K562 (cell line): Measurements from ENCODE around the gene GCGR. TPM values are rescaled to one million over a fixed set of nuclear protein-coding genes. Genes with fewer than 3 reads are reported as not detected.
A peak's percentile ranks its signal among the peaks of the same experiment; 100 is the strongest.

Source experiments
- ARID1B ChIP-seq: fragments of 450-650 bp; IDR thresholded peaks from 2 replicates; pipeline ENCODE4 v1.6.1; 2016; ENCODE audit warnings: antibody characterized with exemption, mild to moderate bottlenecking, inconsistent platforms
- ARNT ChIP-seq, 2 experiments: fragments of 450-650 bp; IDR thresholded peaks; 2 replicates each; pipeline ENCODE4 v1.6.1; 2016; ENCODE audit warnings: mild to moderate bottlenecking in 1 of 2
- BRCA1 ChIP-seq, 2 experiments: fragments of 450-650 bp in 1 of 2; sonication (generic) in 1 of 2; formaldehyde crosslinking in 1 of 2; IDR thresholded peaks; 2 replicates each; pipeline versions ENCODE4 v1.5.0 to v1.6.1; 2017 to 2020; ENCODE audit warnings: mild to moderate bottlenecking in 1 of 2, missing genetic modification reagents in 1 of 2
- ELF1 ChIP-seq: fragments of 200-800 bp; sonication (Bioruptor generic); IDR thresholded peaks from 2 replicates; pipeline ENCODE4 v1.6.1; 2016; ENCODE audit warnings: missing genetic modification characterization, missing compliant biosample characterization
- EZH2 ChIP-seq: IDR thresholded peaks from 2 replicates; pipeline ENCODE4 v1.6.1; 2012; ENCODE audit warnings: low read depth, mild to moderate bottlenecking, inconsistent platforms, low read length, borderline replicate concordance
- FOXK1 ChIP-seq: sonication (generic); formaldehyde crosslinking; IDR thresholded peaks from 2 replicates; pipeline ENCODE4 v1.8.0; 2022; ENCODE audit warnings: missing genetic modification reagents, mild to moderate bottlenecking, borderline replicate concordance
- HNRNPK ChIP-seq: fragments of 200-400 bp; formaldehyde crosslinking; IDR thresholded peaks from one replicate; pipeline ENCODE4 v1.6.1; 2018; ENCODE audit warnings: mild to moderate bottlenecking, low read depth, low read length; ENCODE audit not compliant: poor library complexity, severe bottlenecking
- PHF20 ChIP-seq: fragments of 450-650 bp; IDR thresholded peaks from 2 replicates; pipeline ENCODE4 v1.6.1; 2018; ENCODE audit not compliant: partially characterized antibody
- POLR2AphosphoS2 ChIP-seq: IDR thresholded peaks from 2 replicates; pipeline ENCODE4 v1.6.1; 2012; ENCODE audit warnings: low read length, improper control_type of control experiment
- RBM22 ChIP-seq: fragments of 200-400 bp; formaldehyde crosslinking; IDR thresholded peaks from 2 replicates; pipeline ENCODE4 v1.6.1; 2018; ENCODE audit warnings: low read length, low read depth; ENCODE audit not compliant: poor library complexity, severe bottlenecking
- SAFB2 ChIP-seq: fragments of 200-400 bp; formaldehyde crosslinking; IDR thresholded peaks from 2 replicates; pipeline ENCODE4 v1.6.1; 2018; ENCODE audit warnings: borderline replicate concordance, low read length, low read depth, moderate library complexity; ENCODE audit not compliant: severe bottlenecking
- SLC30A9 ChIP-seq: fragments of 250-450 bp; sonication (Bioruptor Pico); IDR thresholded peaks from 2 replicates; pipeline ENCODE4 v1.8.0; 2022; ENCODE audit warnings: mild to moderate bottlenecking, moderate library complexity
- ZKSCAN1 ChIP-seq: fragments of 150-350 bp; IDR thresholded peaks from 2 replicates; pipeline ENCODE4 v1.6.1; 2016; ENCODE audit warnings: low read depth, low read length
- ZNF780A ChIP-seq: fragments of 250-450 bp; sonication (Bioruptor Pico); IDR thresholded peaks from 2 replicates; pipeline ENCODE4 v1.5.0; 2021; ENCODE audit warnings: mild to moderate bottlenecking
- polyA plus RNA-seq, 8 experiments: library from polyadenylated mRNA; depleted of rRNA in 4 of 8; stranded (reverse) in 5 of 8; unstranded in 3 of 8; fragments of >200 nt; fragmentation: Nextera tagmentation in 2 of 8; fragmentation: Illumina TruSeq in 1 of 8; extraction: Ambion mirVana in 2 of 8; extraction: Trizol in 1 of 8; gene quantifications; 2 replicates each; pipeline versions ENCODE4 v1.2.1 to v1.2.3, GENCODE V29; 2011 to 2014; ENCODE audit warnings: inconsistent platforms in 1 of 8, missing spikeins in 1 of 8
- total RNA-seq, 7 experiments: library from RNA; depleted of rRNA in 6 of 7; stranded (reverse); fragments of >200 nt in 6 of 7; fragmentation: Illumina TruSeq in 2 of 7; extraction: Trizol in 2 of 7; gene quantifications; 2 replicates each; pipeline versions ENCODE4 v1.2.1 to v1.2.3, GENCODE V29; 2011 to 2021; ENCODE audit warnings: low replicate concordance in 1 of 7
- TF ChIP-seq, protein P1 (sequence below): sonication (generic); formaldehyde crosslinking; IDR thresholded peaks from 2 replicates; pipeline ENCODE4 v1.8.1; 2023; ENCODE audit warnings: mild to moderate bottlenecking, missing genetic modification reagents
- TF ChIP-seq, protein P2 (sequence below): fragments of 450-650 bp; formaldehyde crosslinking; IDR thresholded peaks from 2 replicates; pipeline ENCODE4 v1.4.0; 2020; ENCODE audit warnings: mild to moderate bottlenecking, moderate library complexity
- TF ChIP-seq, protein P3 (sequence below): sonication (generic); formaldehyde crosslinking; IDR thresholded peaks from 2 replicates; pipeline ENCODE4 v1.9.0; 2022; ENCODE audit warnings: mild to moderate bottlenecking, missing genetic modification reagents
- TF ChIP-seq, protein P4 (sequence below): fragments of 200-800 bp; sonication (Bioruptor generic); IDR thresholded peaks from 2 replicates; pipeline ENCODE4 v1.6.1; 2017; ENCODE audit warnings: missing genetic modification characterization, missing compliant biosample characterization
- TF ChIP-seq, protein P5 (sequence below): fragments of 450-650 bp; conservative IDR thresholded peaks from 2 replicates; pipeline ENCODE4 v1.6.1; 2016; ENCODE audit warnings: missing genetic modification characterization, low read depth, mild to moderate bottlenecking, missing compliant biosample characterization, moderate library complexity

GCGR gene
- total and polyA plus RNA-seq, 9 of the 15 experiments (the other 6 are each of a cell fraction or from before 2014, with no cell fraction given): not detected

DNA sequence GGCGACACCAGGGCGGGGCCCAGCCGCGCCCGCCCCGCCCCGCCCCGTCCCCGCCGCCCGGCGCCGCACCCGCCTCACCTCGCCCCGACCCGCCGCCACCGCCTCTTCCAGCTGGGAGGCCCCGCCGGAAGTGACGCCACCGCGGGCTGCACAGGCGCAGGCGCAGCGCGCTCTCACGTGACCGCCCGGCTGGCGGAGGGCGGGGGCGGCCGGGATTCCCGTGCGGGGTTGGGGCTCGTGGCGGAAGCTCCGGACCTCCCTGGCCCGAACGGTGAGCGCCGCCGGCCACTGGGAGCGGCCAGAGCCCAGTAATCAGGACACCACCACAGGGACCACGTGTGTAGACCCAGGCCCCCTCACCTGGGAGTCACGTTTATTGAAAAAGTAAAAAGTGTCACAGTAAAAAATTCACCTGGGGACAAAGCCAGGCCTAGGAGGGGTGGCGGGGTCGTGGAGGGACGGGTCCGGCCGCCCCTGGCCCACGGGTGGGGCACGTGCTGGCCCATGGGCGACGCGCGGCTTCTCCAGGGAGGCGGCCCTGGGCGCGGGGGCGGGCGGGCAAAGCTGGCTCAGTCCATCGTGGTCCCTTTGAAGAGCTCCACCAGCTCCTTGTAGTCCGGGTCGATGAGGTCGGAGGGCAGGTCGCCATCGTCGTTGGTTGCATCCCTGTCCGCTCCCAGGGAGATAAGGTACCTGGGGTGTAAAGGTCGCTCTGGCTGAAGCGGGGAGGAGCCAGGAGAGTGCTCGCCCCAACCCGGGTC lies 29.4 kb downstream of the GCGR start, which contains the start of gene MCRIP1 (continued):
- TF ChIP-seq, protein P1, sequence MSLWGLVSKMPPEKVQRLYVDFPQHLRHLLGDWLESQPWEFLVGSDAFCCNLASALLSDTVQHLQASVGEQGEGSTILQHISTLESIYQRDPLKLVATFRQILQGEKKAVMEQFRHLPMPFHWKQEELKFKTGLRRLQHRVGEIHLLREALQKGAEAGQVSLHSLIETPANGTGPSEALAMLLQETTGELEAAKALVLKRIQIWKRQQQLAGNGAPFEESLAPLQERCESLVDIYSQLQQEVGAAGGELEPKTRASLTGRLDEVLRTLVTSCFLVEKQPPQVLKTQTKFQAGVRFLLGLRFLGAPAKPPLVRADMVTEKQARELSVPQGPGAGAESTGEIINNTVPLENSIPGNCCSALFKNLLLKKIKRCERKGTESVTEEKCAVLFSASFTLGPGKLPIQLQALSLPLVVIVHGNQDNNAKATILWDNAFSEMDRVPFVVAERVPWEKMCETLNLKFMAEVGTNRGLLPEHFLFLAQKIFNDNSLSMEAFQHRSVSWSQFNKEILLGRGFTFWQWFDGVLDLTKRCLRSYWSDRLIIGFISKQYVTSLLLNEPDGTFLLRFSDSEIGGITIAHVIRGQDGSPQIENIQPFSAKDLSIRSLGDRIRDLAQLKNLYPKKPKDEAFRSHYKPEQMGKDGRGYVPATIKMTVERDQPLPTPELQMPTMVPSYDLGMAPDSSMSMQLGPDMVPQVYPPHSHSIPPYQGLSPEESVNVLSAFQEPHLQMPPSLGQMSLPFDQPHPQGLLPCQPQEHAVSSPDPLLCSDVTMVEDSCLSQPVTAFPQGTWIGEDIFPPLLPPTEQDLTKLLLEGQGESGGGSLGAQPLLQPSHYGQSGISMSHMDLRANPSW: no peak
- peak; percentile 70; the same call in 1 of the 2 replicates for TF ChIP-seq ELF1 (tag)
- TF ChIP-seq POLR2AphosphoS2: no peak
- 0 out of 2 replicates have a peak, but pooled peaks have one; percentile 9 for TF ChIP-seq ARID1B
- TF ChIP-seq, protein P2, sequence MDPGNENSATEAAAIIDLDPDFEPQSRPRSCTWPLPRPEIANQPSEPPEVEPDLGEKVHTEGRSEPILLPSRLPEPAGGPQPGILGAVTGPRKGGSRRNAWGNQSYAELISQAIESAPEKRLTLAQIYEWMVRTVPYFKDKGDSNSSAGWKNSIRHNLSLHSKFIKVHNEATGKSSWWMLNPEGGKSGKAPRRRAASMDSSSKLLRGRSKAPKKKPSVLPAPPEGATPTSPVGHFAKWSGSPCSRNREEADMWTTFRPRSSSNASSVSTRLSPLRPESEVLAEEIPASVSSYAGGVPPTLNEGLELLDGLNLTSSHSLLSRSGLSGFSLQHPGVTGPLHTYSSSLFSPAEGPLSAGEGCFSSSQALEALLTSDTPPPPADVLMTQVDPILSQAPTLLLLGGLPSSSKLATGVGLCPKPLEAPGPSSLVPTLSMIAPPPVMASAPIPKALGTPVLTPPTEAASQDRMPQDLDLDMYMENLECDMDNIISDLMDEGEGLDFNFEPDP (CRISPR knock-in tag): no peak
- TF ChIP-seq SAFB2: no peak
- no peak for TF ChIP-seq BRCA1 (IDR thresholded peaks at IDR 0.05)
- 0 out of 2 replicates have a peak, but pooled peaks have one; percentile 87 for TF ChIP-seq BRCA1 (CRISPR knock-in tag; IDR thresholded peaks at IDR 0.05)
- TF ChIP-seq, protein P3, sequence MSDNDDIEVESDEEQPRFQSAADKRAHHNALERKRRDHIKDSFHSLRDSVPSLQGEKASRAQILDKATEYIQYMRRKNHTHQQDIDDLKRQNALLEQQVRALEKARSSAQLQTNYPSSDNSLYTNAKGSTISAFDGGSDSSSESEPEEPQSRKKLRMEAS (CRISPR knock-in tag): peak; percentile 92
- TF ChIP-seq ZKSCAN1: no peak
- TF ChIP-seq PHF20: peak; percentile 61
- TF ChIP-seq, protein P4, sequence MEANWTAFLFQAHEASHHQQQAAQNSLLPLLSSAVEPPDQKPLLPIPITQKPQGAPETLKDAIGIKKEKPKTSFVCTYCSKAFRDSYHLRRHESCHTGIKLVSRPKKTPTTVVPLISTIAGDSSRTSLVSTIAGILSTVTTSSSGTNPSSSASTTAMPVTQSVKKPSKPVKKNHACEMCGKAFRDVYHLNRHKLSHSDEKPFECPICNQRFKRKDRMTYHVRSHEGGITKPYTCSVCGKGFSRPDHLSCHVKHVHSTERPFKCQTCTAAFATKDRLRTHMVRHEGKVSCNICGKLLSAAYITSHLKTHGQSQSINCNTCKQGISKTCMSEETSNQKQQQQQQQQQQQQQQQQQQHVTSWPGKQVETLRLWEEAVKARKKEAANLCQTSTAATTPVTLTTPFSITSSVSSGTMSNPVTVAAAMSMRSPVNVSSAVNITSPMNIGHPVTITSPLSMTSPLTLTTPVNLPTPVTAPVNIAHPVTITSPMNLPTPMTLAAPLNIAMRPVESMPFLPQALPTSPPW: peak; percentile 98
- TF ChIP-seq ARNT (IDR thresholded peaks at IDR 0.05): no peak
- no peak for TF ChIP-seq SLC30A9 (CRISPR knock-in tag)
- TF ChIP-seq, protein P5, sequence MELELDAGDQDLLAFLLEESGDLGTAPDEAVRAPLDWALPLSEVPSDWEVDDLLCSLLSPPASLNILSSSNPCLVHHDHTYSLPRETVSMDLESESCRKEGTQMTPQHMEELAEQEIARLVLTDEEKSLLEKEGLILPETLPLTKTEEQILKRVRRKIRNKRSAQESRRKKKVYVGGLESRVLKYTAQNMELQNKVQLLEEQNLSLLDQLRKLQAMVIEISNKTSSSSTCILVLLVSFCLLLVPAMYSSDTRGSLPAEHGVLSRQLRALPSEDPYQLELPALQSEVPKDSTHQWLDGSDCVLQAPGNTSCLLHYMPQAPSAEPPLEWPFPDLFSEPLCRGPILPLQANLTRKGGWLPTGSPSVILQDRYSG: peak; percentile 64; the same call in 1 of the 2 replicates
- TF ChIP-seq RBM22: no peak
- TF ChIP-seq FOXK1: peak; percentile 53; the same call in 1 of the 2 replicates
- no peak for TF ChIP-seq EZH2
- peak; percentile 29 for TF ChIP-seq HNRNPK
- TF ChIP-seq ZNF780A (CRISPR knock-in tag): no peak
